Stimulated activated CD8-positive, alpha-beta memory T cell treated with anti-CD3 and anti-CD28 coated beads, Interleukin-15, amount 100 ng/mL, for 48 hours (primary cell): ENCODE data around the gene SHISA8.

Experiments used
- DNase-seq, 2 donors: peaks; one replicate each; pipeline ENCODE4 v3.0.0-alpha.2; 2020; ENCODE audit warnings: low read depth in 2 of 2

The SHISA8 gene

DNA sequence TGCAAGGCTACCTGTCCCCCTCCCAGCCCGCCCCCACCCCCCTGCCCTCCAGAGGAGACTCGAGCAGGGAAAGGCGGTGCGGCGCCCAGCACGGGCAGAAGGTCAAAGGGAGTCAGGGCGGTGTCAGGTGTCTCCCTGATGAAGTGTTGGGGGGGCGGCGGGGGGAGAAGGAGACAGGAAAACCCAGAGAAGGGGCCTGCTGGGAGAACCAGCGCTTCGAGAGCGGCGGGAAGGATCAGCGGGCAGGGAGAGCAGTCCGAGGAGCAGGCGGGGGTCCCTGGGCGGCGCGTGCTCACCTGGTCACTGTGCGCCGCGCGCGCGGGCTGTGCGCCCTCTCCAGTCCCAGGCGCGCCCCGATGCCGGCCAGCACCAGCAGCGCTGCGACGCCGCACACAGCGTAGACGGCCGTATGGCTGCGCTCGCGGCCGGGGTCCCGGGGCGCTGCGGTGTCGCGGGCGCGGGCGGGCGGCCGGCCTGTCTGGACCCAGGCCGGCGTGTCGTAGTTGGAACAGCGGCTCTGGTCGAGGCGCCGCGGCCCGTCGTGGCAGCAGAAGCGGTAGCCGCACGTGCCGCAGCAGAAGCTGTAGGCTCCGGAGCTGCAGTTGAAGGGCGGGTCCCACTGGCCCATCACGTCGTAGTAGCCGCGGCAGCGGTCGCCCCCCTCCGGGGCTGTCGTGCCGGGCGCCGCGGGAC, 886 bp downstream of the SHISA8 start:
- no peak for DNase-seq

DNA sequence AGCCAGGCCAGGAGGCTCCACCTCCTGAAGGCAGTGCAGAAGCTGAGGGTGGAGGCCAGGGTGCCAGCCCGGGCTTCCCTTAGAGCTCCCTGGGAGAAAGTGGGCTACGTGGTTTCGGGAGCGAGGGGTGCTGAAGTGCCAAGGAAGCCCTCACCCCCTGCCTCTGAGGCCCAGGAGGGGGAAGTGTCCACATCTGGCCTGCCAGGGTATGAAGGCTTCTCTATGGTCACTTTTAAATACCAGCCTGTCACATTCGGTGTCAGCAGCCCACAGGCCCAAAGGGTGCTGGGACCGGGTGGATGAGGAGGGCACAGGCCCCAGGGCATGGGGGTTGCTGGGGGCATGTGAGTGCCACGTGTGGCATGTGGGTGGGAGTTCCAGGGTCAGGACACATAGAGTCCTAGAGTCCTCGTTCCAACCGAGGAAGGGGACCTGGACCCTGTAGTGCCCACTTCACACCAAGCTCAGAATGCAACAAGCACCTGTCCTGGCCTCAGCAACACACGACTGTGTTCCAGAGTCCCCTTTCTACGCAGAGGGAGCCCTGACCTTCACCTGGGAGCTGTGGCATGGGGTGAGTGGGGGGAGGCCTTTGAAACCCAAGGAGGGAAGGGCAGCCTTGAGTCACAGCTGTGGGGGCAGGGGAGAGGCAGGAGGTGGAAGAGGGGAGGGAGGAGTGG, 1.7 kb downstream of the SHISA8 start:
- no peak for DNase-seq

DNA sequence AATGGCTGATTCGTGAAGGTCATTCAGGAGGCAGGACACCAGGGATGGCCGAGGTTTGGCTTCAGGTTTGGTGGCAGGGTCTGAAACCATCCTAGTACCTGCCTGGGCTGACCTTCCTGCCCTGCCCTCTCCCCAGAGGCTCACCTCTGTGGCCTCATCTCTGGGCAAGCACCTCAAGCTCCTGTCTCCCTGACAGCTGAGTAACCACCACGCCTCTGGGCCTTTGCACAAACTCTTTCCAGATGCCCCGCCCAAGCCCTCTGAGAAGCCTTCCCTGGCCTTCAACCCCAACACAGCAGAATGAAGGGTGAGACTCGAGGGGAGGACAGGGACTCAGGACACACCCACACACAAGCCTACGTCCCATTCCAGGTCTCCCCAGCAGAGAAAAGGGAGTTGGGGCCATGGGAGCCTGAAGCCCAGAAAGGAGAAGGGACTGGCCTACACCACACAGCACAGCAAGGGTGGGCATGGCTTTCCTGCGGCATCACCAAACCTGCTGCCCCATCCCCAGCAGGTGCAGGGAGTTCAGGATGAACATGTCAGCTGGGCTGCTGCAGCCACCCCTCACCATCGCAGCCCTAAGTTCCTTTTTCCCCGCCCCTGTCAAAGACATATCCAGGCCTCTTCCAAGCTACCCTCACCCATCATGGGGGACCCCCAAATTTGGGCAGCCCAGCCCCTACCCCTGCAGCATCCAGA, 2.4 kb downstream of the SHISA8 start:
- DNase-seq: no peak

DNA sequence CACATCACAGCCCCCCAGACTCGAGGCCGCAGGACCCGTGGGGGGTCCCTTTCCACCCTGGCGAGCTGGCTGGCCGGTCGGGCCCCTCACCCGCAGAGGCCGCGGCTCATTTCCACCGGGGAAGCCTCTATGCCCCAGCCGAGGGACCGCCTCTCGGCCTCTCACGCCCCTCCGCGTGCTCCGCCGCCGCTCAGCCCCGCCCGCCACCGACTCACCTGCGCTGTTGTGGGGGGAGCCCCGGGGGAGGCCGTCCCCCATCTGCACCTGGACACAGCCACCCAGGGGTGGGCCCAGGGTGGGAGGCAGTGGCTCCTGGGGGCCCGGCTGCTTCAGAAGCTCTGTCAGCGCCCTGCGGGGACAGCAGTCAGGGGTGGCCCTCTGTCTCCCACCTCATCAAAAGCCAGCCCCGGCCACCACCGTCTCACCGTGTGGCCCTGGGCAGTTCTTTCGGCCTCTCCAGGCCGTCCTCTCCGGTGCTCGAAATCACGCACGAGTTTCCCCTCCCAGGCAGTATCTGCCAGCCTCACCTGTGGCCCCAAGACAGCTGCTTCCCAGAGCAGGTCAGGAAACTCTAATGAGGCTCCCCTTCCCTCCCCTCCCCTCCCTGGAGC, 3.8 kb downstream of the SHISA8 start:
- no peak for DNase-seq

DNA sequence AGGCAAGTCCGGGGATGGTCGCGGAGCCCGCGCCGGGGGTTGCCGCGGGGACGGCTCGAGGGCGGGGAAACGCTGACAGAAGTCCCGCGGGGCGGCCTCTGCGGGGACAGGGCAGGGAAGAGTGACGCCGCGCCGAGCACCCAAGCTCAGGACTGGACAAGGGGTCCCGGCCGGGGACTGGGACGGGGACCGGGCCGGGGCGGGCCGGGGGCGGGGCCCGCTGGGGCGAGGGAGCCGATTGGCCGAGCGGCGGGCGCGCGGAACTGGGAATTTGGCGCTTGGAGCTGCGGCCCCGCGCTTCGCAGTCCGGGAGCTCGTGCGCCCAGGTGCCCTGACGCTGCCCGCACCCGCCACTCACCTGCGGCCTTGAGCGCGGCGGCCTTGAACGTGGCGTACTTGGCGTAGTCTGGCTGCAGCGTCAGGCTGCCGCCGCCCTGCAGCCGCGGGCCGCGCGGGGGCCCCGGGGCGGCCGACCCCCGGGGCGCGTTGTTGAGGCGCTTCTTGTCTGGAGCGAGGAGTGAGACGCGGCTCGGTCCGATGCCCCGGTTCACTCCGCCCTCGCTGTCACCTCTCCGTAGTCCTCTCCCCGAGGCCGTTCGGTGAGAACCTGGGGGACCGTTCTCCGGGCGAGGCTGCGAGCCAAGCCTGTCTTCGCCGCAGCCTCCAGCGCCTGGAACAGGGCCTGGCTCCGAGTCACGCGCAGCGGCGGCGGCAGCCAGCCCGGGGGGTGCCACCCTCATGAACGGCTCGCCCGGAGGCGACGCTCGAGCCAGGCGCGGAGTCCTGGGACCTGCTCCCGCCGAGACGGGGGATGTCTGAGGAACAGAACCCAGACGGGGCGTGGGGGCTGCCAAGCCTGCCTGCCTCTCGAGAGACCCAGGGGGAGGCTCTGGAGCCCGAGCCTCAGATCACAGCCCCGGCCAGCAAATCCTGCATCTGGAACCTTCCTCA, 4.5 kb downstream of the SHISA8 start:
- no peak for DNase-seq

DNA sequence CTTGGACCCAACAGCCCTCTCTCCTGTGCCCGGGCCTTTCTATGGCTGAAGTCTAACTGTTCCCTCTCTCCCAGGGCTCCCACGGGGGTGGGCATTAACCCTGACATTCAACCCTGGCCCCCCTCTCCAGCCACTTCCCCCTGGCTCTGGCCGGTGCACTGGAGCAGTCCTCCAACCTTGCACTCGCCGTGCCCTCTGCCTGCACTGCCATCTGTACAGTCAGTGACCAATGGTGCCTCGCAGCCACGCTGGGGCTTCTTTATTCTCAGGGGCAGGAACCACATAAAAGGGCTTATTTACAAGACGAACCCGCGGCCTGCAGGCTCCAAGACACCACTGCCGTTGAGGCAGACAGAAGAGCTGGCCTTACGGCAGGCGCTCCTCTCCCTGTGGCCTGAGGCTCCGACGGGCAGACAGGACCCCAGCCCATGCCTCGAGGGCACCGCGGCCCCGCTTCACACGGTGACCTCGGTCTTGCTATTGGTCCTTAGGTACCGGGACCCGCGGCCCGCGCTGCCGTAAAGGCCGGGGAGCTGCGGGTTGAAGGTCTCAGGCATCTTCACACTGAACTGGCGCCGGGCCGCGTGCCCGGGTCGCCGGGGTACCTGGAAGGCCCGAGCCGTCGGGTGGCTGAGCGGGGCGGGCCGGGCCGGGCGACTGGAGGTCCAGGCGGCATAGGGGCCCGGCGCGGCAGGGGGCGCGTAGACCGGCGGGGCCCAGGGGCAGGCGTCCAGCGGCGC, 5.4 kb downstream of the SHISA8 start:
- DNase-seq: no peak

DNA sequence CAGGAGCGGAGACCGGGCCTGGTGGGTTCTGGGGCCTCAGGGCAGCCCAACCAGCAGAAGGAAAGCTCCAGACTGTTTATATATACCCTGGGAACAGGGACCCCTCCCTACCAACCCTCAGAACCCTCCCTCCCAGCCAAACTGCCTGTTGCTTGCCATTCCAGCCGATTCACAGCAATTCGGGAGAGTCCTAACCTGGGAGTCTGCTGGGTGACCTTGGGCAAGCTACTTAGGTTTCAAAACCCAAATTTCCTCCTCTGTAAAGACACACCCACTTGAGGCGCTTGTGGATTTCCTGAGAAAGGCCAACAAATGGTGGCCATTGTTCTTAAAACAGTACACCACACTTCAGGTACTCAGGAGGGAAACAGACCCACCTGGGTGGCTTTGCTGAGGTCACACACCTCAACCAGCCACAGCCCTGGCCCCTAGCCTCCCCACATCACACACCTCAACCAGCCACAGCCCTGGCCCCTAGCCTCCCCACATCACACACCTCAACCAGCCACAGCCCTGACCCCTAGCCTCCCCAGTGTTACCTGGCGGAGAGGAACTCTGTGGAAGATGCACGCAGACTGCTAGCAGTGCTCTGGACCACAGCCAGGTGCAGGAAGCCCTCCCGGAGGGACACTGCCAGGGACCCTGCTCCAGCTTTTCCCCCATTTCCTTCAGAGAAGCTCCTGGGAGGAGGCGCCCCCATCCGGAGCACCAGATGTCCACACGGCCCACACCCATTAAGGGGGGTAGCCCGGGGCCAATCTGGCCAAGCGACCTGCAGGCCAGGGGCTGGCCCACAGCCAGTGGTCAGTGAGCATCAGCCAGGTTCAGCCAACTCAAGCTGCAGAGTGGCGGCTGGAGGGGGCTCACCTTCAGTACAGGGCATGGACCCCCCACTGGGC, 6.2 kb downstream of the SHISA8 start:
- no peak for DNase-seq

DNA sequence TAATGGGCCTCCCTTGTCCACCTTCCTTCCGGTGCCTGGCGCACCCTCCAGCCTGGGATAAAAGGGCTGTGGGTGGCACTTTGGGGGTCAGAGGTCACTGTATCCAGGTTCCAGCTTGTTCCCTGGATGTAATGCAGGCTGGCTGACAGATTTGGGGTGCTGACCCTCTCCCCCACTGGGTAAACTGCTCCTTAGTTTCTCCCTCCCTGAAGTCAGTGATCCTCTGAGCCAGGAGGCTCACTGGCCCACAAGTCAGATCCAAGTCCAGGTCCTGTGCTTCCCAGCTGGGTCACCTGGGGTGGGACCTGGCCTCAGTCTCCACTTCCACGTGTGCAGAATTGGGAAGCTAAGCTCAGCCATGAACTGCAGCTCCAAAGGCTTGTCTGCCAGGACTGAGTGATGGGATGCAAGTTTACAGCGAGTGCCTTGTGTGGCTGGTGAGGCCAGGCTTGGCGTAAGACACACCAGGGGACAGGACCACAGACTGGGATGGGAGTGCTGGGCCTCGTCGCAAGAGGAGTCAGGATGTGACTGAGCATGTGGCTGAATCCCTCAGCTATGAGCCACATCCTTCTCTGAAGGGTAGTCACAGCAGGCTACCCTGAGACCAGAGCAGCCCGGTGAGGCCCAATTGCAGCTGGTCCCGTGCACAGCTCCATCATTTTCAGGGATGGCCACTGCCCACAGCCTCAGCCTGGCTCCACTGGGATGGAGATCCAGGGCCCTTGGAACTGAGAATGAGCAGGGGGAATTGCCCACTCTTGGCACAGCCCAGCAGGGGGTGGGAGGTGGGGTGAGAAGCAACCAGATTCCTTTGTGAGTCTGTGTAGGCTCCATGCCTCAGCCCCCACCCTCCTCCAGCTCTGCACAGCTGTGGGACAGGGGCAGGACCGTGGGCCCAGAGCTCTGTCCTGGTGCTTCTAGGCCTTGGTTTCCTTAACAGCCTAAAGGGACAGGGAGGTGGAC, 7.2 kb downstream of the SHISA8 start:
- DNase-seq: no peak

DNA sequence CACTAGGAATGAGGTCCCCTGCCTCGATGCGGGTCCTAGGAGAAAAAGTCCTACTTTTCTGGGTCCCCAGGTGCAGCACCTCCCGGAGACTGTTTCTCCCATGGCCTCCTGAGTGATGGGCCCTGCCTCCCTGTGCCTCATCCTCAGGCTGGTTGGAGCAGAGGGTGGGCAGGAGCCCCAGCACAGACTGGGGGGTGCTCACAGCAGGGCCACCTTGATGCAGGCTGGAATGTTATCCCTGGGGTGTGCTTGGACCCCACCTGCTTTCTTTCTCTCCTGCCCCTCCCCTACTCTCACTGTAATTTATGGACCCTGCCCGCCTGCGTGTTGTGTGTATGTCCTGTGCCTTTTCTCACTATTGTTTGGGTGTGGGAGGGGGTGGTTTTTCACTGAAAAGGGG, 8.1 kb downstream of the SHISA8 start:
- DNase-seq: no peak

DNA sequence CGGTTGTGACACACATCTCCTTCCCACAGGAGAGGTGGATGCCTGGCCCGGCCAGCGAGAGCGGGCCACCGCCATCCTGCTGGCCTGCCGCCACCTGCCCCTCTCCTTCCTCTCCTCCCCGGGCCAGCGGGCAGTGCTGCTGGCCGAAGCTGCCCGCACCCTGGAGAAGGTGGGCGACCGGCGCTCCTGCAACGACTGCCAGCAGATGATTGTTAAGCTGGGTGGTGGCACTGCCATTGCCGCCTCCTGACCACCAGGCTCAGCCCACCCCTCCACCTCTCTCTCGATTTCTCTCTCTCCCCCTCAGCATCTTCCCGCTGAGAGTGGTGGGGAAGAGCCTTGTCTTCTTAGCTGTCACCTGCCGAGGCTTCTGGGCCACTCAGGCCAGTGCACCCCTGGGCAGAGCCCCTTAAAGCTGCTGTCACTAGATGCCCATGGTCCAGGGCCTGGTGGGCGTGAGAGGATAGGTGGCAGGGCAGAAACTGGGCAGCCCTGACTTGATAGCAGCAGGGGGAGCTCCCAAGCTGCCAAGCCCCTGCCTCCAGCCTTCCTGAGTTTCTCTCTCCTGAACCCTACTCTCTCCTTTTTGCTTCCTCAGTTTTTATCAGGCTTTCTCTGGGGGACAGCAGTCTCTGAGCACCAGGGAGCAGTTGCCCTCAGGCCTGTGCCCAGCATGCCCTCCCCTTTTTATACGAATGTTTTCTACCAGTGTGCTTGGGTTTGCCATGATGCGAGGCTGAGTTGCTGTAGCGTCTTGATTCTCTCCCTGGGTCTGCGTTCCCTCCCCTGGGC, 9.3 kb downstream of the SHISA8 start:
- no peak for DNase-seq

DNA sequence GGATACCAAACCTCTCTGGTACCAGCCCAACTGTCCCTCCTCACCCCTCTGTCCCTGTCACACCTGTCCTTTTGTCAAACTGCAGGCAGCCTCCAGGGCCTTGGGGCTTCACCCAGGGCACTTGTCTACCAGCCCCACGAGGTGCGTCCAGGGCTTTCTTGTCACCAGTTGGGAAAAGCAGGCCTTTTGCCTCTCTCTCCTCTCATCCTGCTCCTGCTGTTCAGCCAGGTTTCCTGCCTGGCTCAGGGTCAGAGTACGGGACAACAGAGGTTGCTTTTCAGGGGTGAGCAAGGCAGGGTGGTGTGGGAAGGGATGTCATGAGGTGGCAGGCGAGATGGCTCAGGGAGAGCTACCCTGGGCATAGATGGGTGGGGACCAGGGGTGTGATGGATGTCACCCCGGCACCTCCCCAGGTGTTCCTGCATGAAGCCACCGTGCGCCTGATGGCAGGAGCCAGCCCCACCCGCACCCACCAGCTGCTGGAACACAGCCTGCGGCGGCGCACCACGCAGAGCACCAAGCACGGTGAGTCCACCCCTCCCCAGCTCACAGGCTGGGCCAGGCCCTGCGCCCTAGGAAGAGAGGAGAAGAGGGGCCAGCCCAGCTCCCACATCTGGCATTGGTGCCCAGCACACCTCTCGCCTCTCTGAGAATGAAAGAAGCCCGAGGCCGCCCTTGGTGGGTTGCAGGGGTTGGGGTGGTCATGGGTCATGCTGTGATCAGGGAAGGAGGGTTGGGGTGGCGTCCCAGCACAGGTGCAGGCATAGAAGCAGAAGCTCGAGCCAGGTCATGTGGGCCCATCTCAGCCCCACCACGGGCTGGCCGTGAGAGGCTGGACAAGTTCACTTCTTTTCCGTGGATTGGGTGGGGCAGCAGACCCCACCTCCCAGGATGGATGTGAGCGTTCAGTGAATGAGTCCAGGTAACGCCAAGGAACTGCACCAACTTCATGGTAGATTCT, 10.1 kb downstream of the SHISA8 start:
- no peak for DNase-seq

DNA sequence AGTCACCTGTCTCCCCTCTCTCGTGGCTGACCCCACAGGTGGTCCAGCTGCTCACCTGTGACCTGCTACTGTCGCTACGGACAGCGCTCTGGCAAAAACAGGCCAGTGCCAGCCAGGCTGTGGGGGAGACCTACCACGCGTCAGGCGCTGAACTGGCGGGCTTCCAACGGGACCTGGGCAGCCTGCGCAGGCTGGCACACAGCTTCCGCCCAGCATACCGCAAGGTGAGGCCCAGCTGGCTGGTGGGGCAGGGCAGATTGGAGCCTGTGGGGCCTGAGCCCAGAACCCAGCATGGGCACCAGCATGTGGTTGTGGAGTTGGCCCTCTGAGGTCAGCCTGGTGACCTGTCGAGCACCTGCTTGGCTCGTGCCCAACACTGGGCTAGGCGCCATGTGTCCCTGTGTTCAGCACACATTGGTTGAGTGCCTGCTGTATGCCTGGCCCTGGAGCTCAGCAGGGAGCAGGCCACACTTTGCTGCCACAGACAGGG, 11.9 kb downstream of the SHISA8 start:
- DNase-seq: no peak

DNA sequence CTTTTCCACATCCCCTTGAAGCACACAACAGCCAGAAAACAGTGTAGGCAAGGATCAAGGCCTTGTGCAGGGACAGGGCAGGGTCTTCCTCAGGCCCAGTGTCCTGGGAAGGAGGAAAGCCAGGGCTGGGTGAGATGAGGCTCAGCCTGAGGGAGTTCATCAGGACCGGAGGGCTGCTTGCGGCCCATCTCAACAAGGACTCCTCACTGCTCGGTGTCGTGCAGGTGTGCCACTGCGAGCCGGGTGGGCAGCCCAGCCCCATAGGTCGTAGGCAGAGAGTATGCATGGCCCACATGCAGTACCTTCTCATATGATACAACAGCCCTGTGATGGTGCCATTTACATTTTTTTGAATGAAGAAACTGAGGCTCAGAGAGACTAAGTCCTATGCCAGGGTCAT, 12.9 kb downstream of the SHISA8 start:
- DNase-seq: no peak

DNA sequence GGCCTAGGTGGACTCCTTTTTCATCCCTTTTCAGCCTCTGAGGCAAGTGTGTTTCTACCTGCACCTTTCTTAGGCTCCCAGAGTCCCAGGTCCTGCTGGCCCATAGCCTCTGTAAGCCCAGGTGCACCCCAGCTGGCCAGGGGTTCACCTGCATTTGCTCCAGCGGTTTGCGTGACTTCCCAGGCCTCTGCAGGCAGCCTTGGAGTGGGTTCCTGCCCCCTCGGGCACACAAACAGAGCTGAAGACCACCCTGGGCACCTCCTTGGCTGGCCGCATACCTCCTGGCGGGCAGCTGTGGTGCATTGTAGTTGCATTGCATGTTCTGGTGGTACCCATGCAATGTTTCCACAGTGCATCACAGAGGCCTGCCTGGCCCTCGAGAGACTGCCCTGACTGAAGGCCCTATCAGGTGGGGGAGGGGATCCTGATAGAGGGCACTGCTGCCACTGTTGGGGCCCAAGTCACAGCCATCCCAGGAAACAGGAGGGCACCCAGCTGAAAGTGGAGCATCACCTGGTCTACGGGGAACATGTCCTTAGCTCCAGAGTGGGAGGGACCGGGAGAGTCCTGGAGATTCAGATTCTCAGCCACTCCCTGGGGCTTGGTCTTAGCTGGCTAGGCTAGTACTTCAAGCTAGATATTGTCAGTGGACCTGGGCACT, 14.1 kb downstream of the SHISA8 start:
- no peak for DNase-seq

DNA sequence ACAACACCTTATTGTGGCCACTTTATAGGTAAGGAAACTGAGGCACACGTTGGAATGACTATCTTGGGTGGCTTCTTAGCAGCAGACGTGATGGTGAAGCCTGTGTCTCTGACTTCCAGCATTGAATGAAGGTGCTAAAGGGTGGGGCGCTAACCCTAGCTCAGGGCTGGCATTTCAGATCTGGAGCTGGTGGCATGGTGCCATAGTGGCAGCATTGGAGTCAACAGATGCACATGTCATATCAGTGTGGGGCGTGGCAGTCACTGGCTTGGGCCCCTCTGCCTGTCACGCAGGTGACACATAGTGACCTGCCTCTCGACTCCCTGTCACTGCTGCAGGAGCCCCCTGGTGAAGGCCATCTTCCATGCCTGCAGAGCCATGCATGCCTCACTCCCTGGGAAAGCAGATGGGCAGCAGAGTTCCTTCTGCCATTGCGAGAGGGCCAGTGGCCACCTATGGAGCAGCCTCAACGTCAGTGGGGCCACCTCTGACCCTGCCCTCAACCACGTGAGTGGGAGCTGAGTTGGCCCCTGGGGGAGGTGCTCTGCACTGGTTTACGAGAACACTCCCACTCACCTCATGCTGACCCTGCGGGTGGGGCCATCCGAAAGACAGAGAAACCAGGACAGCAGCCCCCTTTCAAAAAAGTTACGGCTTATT, 14.8 kb downstream of the SHISA8 start:
- no peak for DNase-seq
